ENCODE data around the gene ZNF474. TPM values are rescaled to one million over a fixed set of nuclear protein-coding genes. Genes with fewer than 3 reads are reported as not detected.

Gene ZNF474
- total RNA-seq, 1 donor from 2014 or later, result 1.6 TPM

Other genes with a start within 250 kb of the ZNF474 start
- gene SRFBP1, start 167.6 kb upstream of the ZNF474 start, total RNA-seq, result 43.2 TPM
- 3.3 TPM for gene LOX, start 51.3 kb upstream of the ZNF474 start, total RNA-seq
- gene SNCAIP, start 182.7 kb downstream of the ZNF474 start, total RNA-seq, result 37.9 TPM

All from frontal cortex (tissue), 1 donor.